Endothelial cell of umbilical vein (primary cell): ENCODE data around the gene FBL. TPM values are rescaled to one million over a fixed set of nuclear protein-coding genes. Genes with fewer than 3 reads are reported as not detected.

ENCODE experiments used
- BruUV-seq: library from RNA; stranded (reverse); fragments of 400-500 nt; replicated peaks from 2 replicates; lab custom pipeline; 2021; lab: Mats Ljungman, UMichigan
- CTCF ChIA-PET: fragments of 300-600, 350-600 bp; sonication (Branson Sonifier 250); formaldehyde crosslinking; loops from one replicate; lab custom pipeline; 2021; ENCODE audit warnings: antibody characterized with exemption, inconsistent platforms; lab: Charles Lee
- POLR2A ChIA-PET: fragments of 300-600, 350-600 bp; sonication (Branson Sonifier 250); formaldehyde crosslinking; loops from one replicate; lab custom pipeline; 2021; ENCODE audit warnings: antibody characterized with exemption, inconsistent platforms; lab: Charles Lee
- DNase-seq: peaks from one replicate; pipeline ENCODE4 v3.0.0-alpha.2; 2011; ENCODE audit warnings: low read depth, low spot score
- FAIRE-seq: peaks from 2 replicates; lab custom pipeline; 2011; peaks lifted over from hg19 to GRCh38; lab: Jason Lieb, UNC
- H2AFZ ChIP-seq: 2 replicates; pipeline ENCODE4 v1.6.0; 2012; ENCODE audit warnings: low read depth, low read length, control low read depth, inconsistent platforms
- H3K27ac ChIP-seq: 2 replicates; pipeline ENCODE4 v1.5.1; 2011; ENCODE audit warnings: low read depth, mild to moderate bottlenecking, control low read depth, low read length, moderate library complexity; ENCODE audit not compliant: insufficient read depth
- H3K27me3 ChIP-seq, 2 experiments: 2 replicates each; pipeline versions ENCODE4 v1.6.0 to v1.6.1; 2011; ENCODE audit warnings: low read length in 2 of 2, mixed read lengths in 1 of 2; ENCODE audit not compliant: control insufficient read depth in 2 of 2, insufficient read depth in 2 of 2
- H3K36me3 ChIP-seq, 2 experiments: 2 replicates in 1 of 2; 3 replicates in 1 of 2; pipeline ENCODE4 v1.5.1; 2011; ENCODE audit warnings: low read length in 2 of 2, mild to moderate bottlenecking in 1 of 2, moderate library complexity in 1 of 2; ENCODE audit not compliant: control insufficient read depth in 2 of 2, insufficient read depth in 2 of 2; ENCODE audit errors: extremely low read depth in 1 of 2
- H3K4me1 ChIP-seq: 3 replicates; pipeline ENCODE4 v1.5.1; 2011; ENCODE audit warnings: mild to moderate bottlenecking, low read length; ENCODE audit not compliant: control insufficient read depth, insufficient read depth; ENCODE audit errors: extremely low read depth
- H3K4me2 ChIP-seq: 2 replicates; pipeline ENCODE4 v1.6.1; 2011; ENCODE audit warnings: low read length, control low read depth, mixed read lengths; ENCODE audit not compliant: insufficient read depth
- H3K4me3 ChIP-seq, 3 experiments: fragments of 200-600 bp in 1 of 3; sonication (generic), shearing (Covaris generic) in 1 of 3; replicated peaks in 1 of 3; 2 replicates each; pipeline ENCODE4 v1.5.1; 2011 to 2016; ENCODE audit warnings: control low read depth in 3 of 3, low read length in 3 of 3, mild to moderate bottlenecking in 2 of 3, inconsistent platforms in 1 of 3, low read depth in 1 of 3, moderate library complexity in 1 of 3; ENCODE audit not compliant: insufficient read depth in 1 of 3
- H3K79me2 ChIP-seq: 2 replicates; pipeline ENCODE4 v1.6.0; 2012; ENCODE audit warnings: low read length, inconsistent platforms; ENCODE audit not compliant: control insufficient read depth, insufficient read depth
- H3K9ac ChIP-seq: replicated peaks from 2 replicates; pipeline ENCODE3; 2011; ENCODE audit warnings: low read length, control low read depth; ENCODE audit not compliant: insufficient read depth; ENCODE audit errors: extremely low read depth
- H3K9me1 ChIP-seq: replicated peaks from 3 replicates; pipeline ENCODE4 v1.6.0; 2011; ENCODE audit warnings: mild to moderate bottlenecking, low read length; ENCODE audit not compliant: control insufficient read depth, insufficient read depth; ENCODE audit errors: extremely low read depth
- H3K9me3 ChIP-seq: replicated peaks from 2 replicates; pipeline ENCODE4 v1.5.1; 2012; ENCODE audit warnings: low read length, inconsistent platforms; ENCODE audit not compliant: control insufficient read depth, insufficient read depth
- H4K20me1 ChIP-seq: replicated peaks from 2 replicates; pipeline ENCODE3; 2011; ENCODE audit warnings: mild to moderate bottlenecking, low read length; ENCODE audit not compliant: control insufficient read depth, insufficient read depth; ENCODE audit errors: extremely low read depth
- CTCF ChIP-seq, 2 donors: IDR thresholded peaks; 1 replicate in 1 of 2; 2 replicates in 1 of 2; pipeline ENCODE4 v1.5.1; 2011; ENCODE audit warnings: low read length in 2 of 2, mild to moderate bottlenecking in 2 of 2, moderate library complexity in 2 of 2, control low read depth in 1 of 2, inconsistent platforms in 1 of 2, low read depth in 1 of 2; ENCODE audit not compliant: insufficient read depth in 1 of 2; ENCODE audit errors: extremely low read depth in 1 of 2
- EZH2 ChIP-seq: IDR thresholded peaks from 2 replicates; pipeline ENCODE4 v1.6.1; 2012; ENCODE audit warnings: borderline replicate concordance, low read depth, mild to moderate bottlenecking, moderate library complexity, low read length, inconsistent platforms; ENCODE audit not compliant: severe bottlenecking
- FOS ChIP-seq: IDR thresholded peaks from 2 replicates; pipeline ENCODE4 v1.6.1; 2011; ENCODE audit warnings: mild to moderate bottlenecking, low read length, moderate library complexity, borderline replicate concordance; ENCODE audit not compliant: insufficient read depth
- GATA2 ChIP-seq: IDR thresholded peaks from 2 replicates; pipeline ENCODE4 v1.7.0; 2011; ENCODE audit warnings: low read depth, mild to moderate bottlenecking, moderate library complexity, mixed read lengths, low read length; ENCODE audit not compliant: insufficient read length, insufficient read depth
- JUN ChIP-seq: IDR thresholded peaks from 2 replicates; pipeline ENCODE4 v1.6.1; 2011; ENCODE audit warnings: borderline replicate concordance, low read depth; ENCODE audit not compliant: insufficient read length, insufficient read depth
- MAX ChIP-seq: IDR thresholded peaks from 2 replicates; pipeline ENCODE4 v1.6.1; 2011; ENCODE audit not compliant: insufficient read depth, insufficient read length
- MYC ChIP-seq: IDR thresholded peaks from one replicate; pipeline ENCODE4 v1.6.1; 2011; ENCODE audit warnings: mild to moderate bottlenecking, low read depth, low read length
- POLR2A ChIP-seq: IDR thresholded peaks from 2 replicates; pipeline ENCODE4 v1.6.1; 2012; ENCODE audit warnings: low read depth, mild to moderate bottlenecking, control low read depth, low read length
- POLR2AphosphoS5 ChIP-seq: IDR thresholded peaks from 2 replicates; pipeline ENCODE4 v1.6.1; 2012; ENCODE audit warnings: low read depth, mild to moderate bottlenecking, control low read depth, low read length, moderate library complexity; ENCODE audit not compliant: insufficient read depth
- dilution Hi-C: fragments of 300-500 bp; cut with MboI; formaldehyde crosslinking; loops from one replicate; pipeline ENCODE4 v1.15.0; 2019; ENCODE audit warnings: low sequenced_read_pairs; ENCODE audit not compliant: extremely low pct_ligation_motif_present
- intact Hi-C: fragments of 100-400 bp; cut with micrococcal nuclease; formaldehyde crosslinking; loops from one replicate; pipeline ENCODE4 v1.10.0; 2022
- polyA plus RNA-seq, 4 experiments: library from polyadenylated mRNA; depleted of rRNA in 3 of 4; stranded (reverse) in 3 of 4; unstranded in 1 of 4; fragments of >200 nt; gene quantifications; 2 replicates each; pipeline versions ENCODE4 v1.2.1 to v1.2.3, GENCODE V29; 2011 to 2012; ENCODE audit warnings: missing spikeins in 1 of 4
- total RNA-seq: library from RNA; stranded (reverse); gene quantifications from 2 replicates; pipeline ENCODE4 v1.2.3, GENCODE V29; 2021

FBL gene
- total and polyA plus RNA-seq, 2 donors (not counting 3 experiments of a cell fraction or from before 2014, with no cell fraction given), result 271 to 473 TPM

- no peaks in the 10 kb centered on the region for H3K4me1 ChIP-seq
- H3K9ac ChIP-seq, result no peak overlapping the region
- no peaks in the 10 kb centered on the region for H3K79me2 ChIP-seq
- POLR2A ChIA-PET, result interaction anchor here (0.6 kb wide), 1 partner anchor 23 kb away, joined by 8 read pairs; no protein-coding TSS in a partner anchor
- H3K4me2 ChIP-seq, result no peak overlapping the region
- no peaks in the 10 kb centered on the region for H3K36me3 ChIP-seq
- no TSS peak for BruUV-seq
- no peaks in the 10 kb centered on the region for H3K9me1 ChIP-seq
- H3K4me3 ChIP-seq, result no peak overlapping the region
- intact Hi-C loops (no loop called here), dilution Hi-C loops (no loop called here)
- no peak overlapping the region for H3K27ac ChIP-seq
- H4K20me1 ChIP-seq, result no peaks in the 10 kb centered on the region
- CTCF ChIA-PET, result no interaction called here
- H2AFZ ChIP-seq, result no peak overlapping the region
- TF ChIP-seq EZH2 (no peak), GATA2 (no peak), POLR2A (no peak), MYC (no peak), FOS (no peak), MAX (no peak), JUN (no peak), CTCF (IDR thresholded peaks at IDR 0.05; ENCODE audit: extremely low read depth in 1 of 2, insufficient read depth in 1 of 2, low read depth in 1 of 2, low read length in 2 of 2) (no peak), POLR2AphosphoS5 (no peak)
- no peaks in the 10 kb centered on the region for H3K27me3 ChIP-seq
- DNase-seq (no peak), FAIRE-seq (no peak)
- no peaks in the 10 kb centered on the region for H3K9me3 ChIP-seq
These were observed 35.8 kb downstream of the FBL start for GRCh38 chr19:39810424-39810823.
